ENCODE data around the gene SAMD11.
"Not testable (repeated sequence)": the region's sequence is repeated elsewhere in the genome, so short reads cannot be mapped to it uniquely, and the experiment has no call there.

SAMD11 gene

DNA sequence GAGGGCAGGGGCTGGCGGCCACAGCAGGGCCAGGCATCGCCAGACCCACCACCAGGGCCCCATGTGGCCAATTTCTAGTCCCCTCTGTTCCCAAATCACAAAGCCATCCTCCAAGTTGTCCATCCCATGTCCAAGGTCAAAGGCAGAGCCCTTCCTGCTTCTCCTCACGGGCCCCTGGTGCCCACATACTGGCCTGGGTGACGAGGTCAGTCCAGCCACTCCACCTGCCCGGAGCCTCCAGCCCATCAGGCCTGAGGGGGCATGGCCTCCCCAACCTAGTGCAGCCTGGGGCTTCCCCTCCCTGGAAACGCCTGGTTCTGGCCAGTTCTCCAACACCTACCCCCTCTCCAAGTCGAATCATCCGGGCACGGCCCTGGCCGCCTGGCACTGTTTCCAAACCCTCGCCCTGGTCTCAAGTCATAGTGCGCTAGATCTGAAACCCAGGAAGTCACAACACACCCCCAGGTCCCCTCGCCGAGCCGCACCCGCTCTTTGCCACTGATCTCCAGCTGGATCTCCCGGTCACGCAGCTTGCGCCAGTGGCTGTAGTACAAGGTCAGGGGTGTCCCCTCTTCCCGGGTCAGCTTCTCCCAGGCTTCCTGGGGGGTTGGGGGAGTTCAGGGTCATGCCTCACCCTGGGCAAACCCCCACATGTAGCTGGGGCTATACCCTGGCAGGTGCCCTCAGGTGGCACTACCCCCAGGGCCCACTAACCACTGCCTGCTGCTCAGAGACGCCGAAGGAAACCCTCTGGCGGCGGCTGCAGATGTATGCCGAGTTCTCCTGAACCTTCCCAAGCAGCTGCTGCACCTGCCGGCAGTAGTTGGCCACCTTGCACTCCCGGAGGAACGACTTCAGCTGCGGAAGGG lies 22.2 kb downstream of the SAMD11 start:
- TF ChIP-seq, protein P1, sequence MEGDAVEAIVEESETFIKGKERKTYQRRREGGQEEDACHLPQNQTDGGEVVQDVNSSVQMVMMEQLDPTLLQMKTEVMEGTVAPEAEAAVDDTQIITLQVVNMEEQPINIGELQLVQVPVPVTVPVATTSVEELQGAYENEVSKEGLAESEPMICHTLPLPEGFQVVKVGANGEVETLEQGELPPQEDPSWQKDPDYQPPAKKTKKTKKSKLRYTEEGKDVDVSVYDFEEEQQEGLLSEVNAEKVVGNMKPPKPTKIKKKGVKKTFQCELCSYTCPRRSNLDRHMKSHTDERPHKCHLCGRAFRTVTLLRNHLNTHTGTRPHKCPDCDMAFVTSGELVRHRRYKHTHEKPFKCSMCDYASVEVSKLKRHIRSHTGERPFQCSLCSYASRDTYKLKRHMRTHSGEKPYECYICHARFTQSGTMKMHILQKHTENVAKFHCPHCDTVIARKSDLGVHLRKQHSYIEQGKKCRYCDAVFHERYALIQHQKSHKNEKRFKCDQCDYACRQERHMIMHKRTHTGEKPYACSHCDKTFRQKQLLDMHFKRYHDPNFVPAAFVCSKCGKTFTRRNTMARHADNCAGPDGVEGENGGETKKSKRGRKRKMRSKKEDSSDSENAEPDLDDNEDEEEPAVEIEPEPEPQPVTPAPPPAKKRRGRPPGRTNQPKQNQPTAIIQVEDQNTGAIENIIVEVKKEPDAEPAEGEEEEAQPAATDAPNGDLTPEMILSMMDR (IDR thresholded peaks at IDR 0.05; ENCODE audit: insufficient read depth, low read depth, low read length, missing control alignments): no peak
- H3K4me3 ChIP-seq (ENCODE audit: low read depth, low read length): no peak overlapping the region
- no peak for DNase-seq (ENCODE audit: low read depth)

DNA sequence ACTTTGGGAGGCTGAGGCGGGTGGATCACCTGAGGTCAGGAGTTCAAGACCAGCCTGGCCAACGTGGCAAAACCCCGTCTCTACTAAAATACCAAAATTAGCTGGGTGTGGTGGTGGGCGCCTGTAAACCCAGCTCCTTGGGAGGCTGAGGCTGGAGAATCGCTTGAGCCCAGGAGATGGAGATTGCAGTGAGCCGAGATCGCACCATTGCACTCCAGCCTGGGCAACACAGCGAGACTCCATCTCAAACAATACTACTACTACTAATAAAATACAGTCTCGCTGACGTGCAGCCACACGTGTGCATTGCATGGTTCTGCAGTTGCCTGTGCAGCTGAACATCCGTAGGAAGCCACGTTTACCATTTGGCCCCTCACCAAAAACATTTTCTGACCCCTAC lies 23.1 kb downstream of the SAMD11 start:
- not testable (repeated sequence) for DNase-seq (ENCODE audit: low read depth); H3K4me3 ChIP-seq (ENCODE audit: low read depth, low read length)

DNA sequence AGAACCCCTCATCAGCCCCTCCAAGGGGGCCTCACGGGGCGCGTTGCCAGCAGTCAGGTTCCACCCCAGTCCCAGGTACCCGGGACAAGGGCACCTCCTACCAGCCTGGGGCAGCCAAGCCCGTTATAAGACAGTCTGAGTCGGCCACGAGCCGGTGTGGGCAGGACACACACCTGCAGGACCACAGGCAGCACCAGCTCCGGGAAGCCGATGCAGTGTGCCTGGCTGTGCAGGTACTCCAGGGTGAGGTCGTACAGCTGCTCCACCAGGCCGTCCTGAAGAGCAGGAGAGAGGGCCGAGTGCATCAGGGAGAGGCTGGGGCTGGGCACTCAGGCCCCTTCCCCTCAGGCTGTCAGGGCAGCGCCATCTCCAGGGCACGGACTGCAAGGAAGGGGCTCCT lies 24.2 kb downstream of the SAMD11 start:
- TF ChIP-seq, protein P1 (IDR thresholded peaks at IDR 0.05; ENCODE audit: insufficient read depth, low read depth, low read length, missing control alignments): no peak
- no peak for DNase-seq (ENCODE audit: low read depth)
- no peak overlapping the region for H3K4me3 ChIP-seq (ENCODE audit: low read depth, low read length)

DNA sequence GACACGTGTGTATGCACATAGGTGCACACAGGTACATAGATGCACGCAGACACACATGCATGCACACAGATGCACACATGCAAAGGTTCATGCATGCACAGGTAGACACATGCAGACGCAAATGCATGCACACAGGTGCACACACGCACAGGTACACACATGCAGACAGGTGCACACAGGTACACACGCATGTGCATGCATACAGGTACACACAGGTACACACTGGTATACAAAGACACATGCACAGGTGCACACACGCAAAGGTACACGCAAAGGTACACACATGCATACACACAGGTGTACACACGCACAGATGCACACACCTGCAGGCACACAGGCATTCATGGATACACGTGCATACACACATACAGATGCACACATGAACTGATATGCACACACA lies 26.5 kb downstream of the SAMD11 start:
- H3K4me3 ChIP-seq (ENCODE audit: low read depth, low read length): no peak overlapping the region
- TF ChIP-seq, protein P1 (IDR thresholded peaks at IDR 0.05; ENCODE audit: insufficient read depth, low read depth, low read length, missing control alignments): no peak

DNA sequence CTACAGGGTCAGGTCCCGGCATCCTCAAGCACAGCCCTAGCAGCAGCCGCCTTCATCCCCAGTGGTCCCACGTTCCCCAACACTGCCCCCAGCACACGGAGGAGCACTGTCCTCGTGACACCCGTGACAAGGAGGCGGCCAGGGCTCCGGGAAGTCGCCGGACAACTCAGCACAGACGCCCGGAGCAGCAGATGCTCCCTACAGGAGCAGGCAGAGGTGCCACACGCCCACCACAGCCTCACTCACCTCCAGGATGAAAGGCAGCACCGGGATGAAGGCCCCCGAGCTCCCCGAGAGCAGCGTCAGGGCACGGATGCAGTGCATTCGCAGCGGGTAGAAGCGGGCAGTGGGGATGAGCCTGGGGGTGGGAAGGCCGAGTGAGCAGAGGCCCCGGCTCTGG lies 27.2 kb downstream of the SAMD11 start:
- no peak for DNase-seq (ENCODE audit: low read depth)
- no peak overlapping the region for H3K4me3 ChIP-seq (ENCODE audit: low read depth, low read length)
- TF ChIP-seq, protein P1 (IDR thresholded peaks at IDR 0.05; ENCODE audit: insufficient read depth, low read depth, low read length, missing control alignments): no peak

More for the DNA sequence above, 26.5 kb downstream of the SAMD11 start:
- DNase-seq (ENCODE audit: low read depth): no peak

DNA sequence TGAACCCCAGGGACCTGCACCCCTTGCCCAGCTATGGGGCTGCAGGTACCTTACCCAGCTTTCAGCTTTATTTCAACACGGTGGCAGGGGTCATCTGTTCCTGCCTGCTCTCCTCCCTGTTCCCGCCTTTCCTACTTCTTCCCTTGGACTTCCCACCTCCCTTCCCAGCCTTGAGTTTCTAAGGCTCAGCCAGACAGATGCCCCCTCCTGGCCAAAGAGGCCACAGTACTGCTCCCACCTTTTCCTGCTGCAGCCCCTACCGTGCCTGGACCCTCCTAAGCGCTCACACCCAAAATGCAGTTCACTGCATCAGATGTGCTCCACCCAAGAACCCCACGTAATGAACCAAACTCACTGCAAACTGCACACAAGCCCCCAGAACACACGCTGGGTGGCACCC lies 27.6 kb downstream of the SAMD11 start:
- TF ChIP-seq, protein P1 (IDR thresholded peaks at IDR 0.05; ENCODE audit: insufficient read depth, low read depth, low read length, missing control alignments): no peak
- DNase-seq (ENCODE audit: low read depth): no peak

DNA sequence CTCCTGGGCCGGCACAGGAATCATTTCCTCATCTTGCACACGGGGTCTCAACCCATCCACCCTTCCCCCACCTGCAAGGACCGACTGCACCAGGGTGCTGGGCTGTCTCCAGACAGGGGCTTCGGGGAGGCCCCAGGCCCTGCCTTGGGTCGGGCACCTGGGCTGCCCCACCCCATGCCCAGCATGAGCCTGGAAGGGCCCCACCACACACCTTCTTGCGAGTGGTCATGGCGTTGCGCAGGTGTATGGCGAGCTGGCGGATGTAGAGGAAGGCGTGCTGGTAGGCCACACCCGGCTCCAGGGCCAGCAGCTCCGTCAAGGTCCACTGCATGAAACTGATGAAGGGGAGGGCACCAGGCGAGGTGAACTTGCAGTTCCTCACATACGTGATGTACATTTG lies 28.5 kb downstream of the SAMD11 start:
- H3K4me3 ChIP-seq (ENCODE audit: low read depth, low read length): no peak overlapping the region
- TF ChIP-seq, protein P1 (IDR thresholded peaks at IDR 0.05; ENCODE audit: insufficient read depth, low read depth, low read length, missing control alignments): no peak
- DNase-seq (ENCODE audit: low read depth): no peak

More for the DNA sequence above, 27.6 kb downstream of the SAMD11 start:
- no peak overlapping the region for H3K4me3 ChIP-seq (ENCODE audit: low read depth, low read length)
